Upper lobe of right lung (tissue), 1 donor: ENCODE measurements around the gene EVA1B. TPM values are rescaled to one million over a fixed set of nuclear protein-coding genes. Genes with fewer than 3 reads are reported as not detected.

Source experiments
- total RNA-seq: library from RNA; stranded (reverse); fragmentation: NEBNext Ultra II Directional; extraction: Animal tissue kit (Norgen Biotek cat#: 25700); gene quantifications from one replicate; pipeline ENCODE4 v1.2.1, GENCODE V29; 2021
- donor health status: DM: no; HTN: yes; CAD: no; lungs with severe emphysema.

The EVA1B gene
- total RNA-seq, 1 donor from 2014 or later: 27.2 TPM

Other genes starting within 250 kb of the EVA1B start
- gene TEKT2, start 239.6 kb downstream of the EVA1B start, total RNA-seq: 0.35 TPM
- 26.9 TPM for gene ADPRS, start 234.8 kb downstream of the EVA1B start, total RNA-seq
- 16.2 TPM for gene COL8A2, start 198.4 kb downstream of the EVA1B start, total RNA-seq
- 63.1 TPM for gene TRAPPC3, start 174.2 kb downstream of the EVA1B start, total RNA-seq
- 114 TPM for gene MAP7D1, start 167.5 kb downstream of the EVA1B start, total RNA-seq
- gene THRAP3, start 99.2 kb downstream of the EVA1B start, total RNA-seq: 88.6 TPM
- gene SH3D21, start 17.3 kb downstream of the EVA1B start, total RNA-seq: 10.2 TPM
- gene STK40, start 62.3 kb upstream of the EVA1B start, total RNA-seq: 78.9 TPM
- gene LSM10, start 74.3 kb upstream of the EVA1B start, total RNA-seq: 39.4 TPM
- gene OSCP1, start 126.8 kb upstream of the EVA1B start, total RNA-seq: 8.2 TPM
- 65.0 TPM for gene MRPS15, start 140.7 kb upstream of the EVA1B start, total RNA-seq
- gene CSF3R, start 159.3 kb upstream of the EVA1B start, total RNA-seq: 202 TPM